Gastroesophageal sphincter (tissue), 4 donors: ENCODE results near the gene ZNF765. TPM values are rescaled to one million over a fixed set of nuclear protein-coding genes. Genes with fewer than 3 reads are reported as not detected.
A peak's percentile ranks its signal among the peaks of the same experiment; 100 is the strongest.
"Not testable (repeated sequence)": the region's sequence is repeated elsewhere in the genome, so short reads cannot be mapped to it uniquely, and the experiment has no call there.

Experiments
- ATAC-seq: fragments of 150-250 bp; one replicate; pipeline ENCODE4 v1.9.1; 2016; ENCODE audit warnings: mild to moderate bottlenecking, moderate library complexity
- H3K27ac ChIP-seq, 4 donors: fragments of 200-600 bp; sonication (generic) in 3 of 4; 1 replicate in 3 of 4; 2 replicates in 1 of 4; pipeline ENCODE4 v1.5.1; 2016 to 2019
- H3K27me3 ChIP-seq: fragments of 200-600 bp; sonication (generic); one replicate; pipeline ENCODE4 v1.5.1; 2019
- H3K36me3 ChIP-seq, 2 donors: fragments of 200-600 bp; sonication (generic); one replicate each; pipeline ENCODE4 v1.5.1; 2019; ENCODE audit warnings: control low read depth in 1 of 2
- H3K4me1 ChIP-seq, 3 donors: fragments of 200-600 bp; sonication (generic); 1 replicate in 2 of 3; 2 replicates in 1 of 3; pipeline ENCODE4 v1.5.1; 2016 to 2019; ENCODE audit warnings: control low read depth in 2 of 3
- H3K4me3 ChIP-seq, 2 donors: fragments of 200-600 bp; sonication (generic); one replicate each; pipeline ENCODE4 v1.5.1; 2019; ENCODE audit warnings: mild to moderate bottlenecking in 1 of 2, moderate library complexity in 1 of 2
- H3K9me3 ChIP-seq, 3 donors: fragments of 200-600 bp; sonication (generic); one replicate each; pipeline ENCODE4 v1.5.1; 2017 to 2019; ENCODE audit warnings: control low read depth in 2 of 3
- EP300 ChIP-seq: sonication (generic); formaldehyde crosslinking; IDR thresholded peaks from one replicate; pipeline ENCODE4 v1.6.1; 2017; ENCODE audit warnings: antibody characterized with exemption, mild to moderate bottlenecking
- POLR2A ChIP-seq, 2 donors: fragments of 450-650 bp; IDR thresholded peaks; one replicate each; pipeline ENCODE4 v1.6.1; 2017; ENCODE audit warnings: antibody characterized with exemption in 2 of 2, mild to moderate bottlenecking in 2 of 2, moderate library complexity in 1 of 2
- POLR2AphosphoS5 ChIP-seq: sonication (generic); formaldehyde crosslinking; IDR thresholded peaks from one replicate; pipeline ENCODE4 v1.6.1; 2017; ENCODE audit warnings: antibody characterized with exemption
- WGBS, 2 donors: methylation state at CpG; one replicate each; pipeline ENCODE4 v1.1.5; 2018; ENCODE audit warnings: low coverage in 1 of 2; 5-methylcytosine and 5-hydroxymethylcytosine counted together
- total RNA-seq, 4 donors: library from RNA; depleted of rRNA; stranded (reverse); fragments of >200 nt; gene quantifications; one replicate each; pipeline ENCODE4 v1.1.0, GENCODE V29; 2016
- TF ChIP-seq, protein P1 (sequence below), 4 experiments: fragments of 200-600 bp in 2 of 4; fragments of 450-650 bp in 2 of 4; sonication (generic) in 1 of 4; IDR thresholded peaks; one replicate each; pipeline ENCODE4 v1.5.1; 2017 to 2019; ENCODE audit warnings: antibody characterized with exemption in 4 of 4, mild to moderate bottlenecking in 2 of 4, moderate library complexity in 2 of 4

Gene ZNF765
- 10 to 100 TPM in 1 of 4 donors, 1 to 10 TPM in 3; 7.3 to 13.4 (median 8.2) TPM for total RNA-seq

DNA sequence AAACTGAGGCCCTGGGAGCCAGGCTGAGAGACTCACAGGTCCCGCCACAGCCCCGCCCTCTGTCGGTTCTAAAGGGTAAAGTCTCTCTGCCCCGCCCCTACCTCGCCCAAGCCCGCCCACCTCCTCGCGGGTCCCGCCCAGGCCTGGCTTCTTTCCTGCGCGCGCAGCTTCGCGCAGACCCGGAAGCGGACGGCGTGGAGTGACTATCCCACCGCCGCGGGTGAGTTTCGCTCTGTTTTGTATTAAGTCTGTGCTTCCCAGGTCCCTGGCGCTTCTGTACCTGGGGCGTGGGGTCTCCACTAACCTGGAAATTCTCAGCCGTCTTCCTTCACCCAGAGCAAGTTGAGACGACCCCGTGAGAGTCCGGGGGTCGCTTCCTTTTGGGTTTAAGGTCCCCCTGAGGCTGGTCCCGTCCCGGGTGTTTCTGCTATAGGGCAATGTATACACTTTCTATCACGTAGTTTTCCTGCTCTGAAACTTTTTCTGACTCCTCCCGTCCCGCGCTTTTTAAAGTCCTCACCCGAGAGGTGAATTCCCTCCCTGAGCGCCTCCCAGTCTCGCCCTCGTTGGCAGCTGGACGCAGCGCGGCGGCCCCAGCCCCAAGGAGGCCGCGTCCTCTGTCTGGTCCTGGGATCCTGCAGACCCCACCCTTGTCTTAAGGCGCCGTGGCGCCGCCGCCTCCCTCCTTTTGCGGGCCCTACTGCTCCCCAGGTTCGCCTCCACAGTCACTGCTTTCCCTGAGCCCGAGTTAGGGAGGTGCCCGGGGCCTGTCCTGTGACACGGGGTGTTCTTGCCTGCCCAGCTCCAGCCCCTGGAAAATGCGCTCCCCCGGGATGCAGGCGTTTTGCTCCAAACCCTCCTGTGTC lies at the start of gene ZNF765:
ZNF765 (plus strand) TSS at position 176 of the 866 bp plus-strand sequence. CDS start 2,867 bp downstream, outside the sequence.
- Histone ChIP-seq H3K36me3 (peaks cover 0 to 23% of the 10 kb centered on the region in 2 donors), H3K27me3 (no peaks in the 10 kb centered on the region), H3K27ac (peak within 1 kb of the TSS; percentile 68 to 89 (median 81)), H3K4me1 (peaks cover 0 to 29% (median 12%) of the 10 kb centered on the region in 3 donors), H3K9me3 (no peaks in the 10 kb centered on the region), H3K4me3 (peak within 1 kb of the TSS; percentile 65 to 66)
- ATAC-seq, result peak; percentile 97
- WGBS, 2 donors, result 0% methylated on average over 6 to 20 of the region's 58 CpGs
- no peak for TF ChIP-seq EP300
- peak; percentile 92 for TF ChIP-seq POLR2AphosphoS5
- TF ChIP-seq, protein P1, sequence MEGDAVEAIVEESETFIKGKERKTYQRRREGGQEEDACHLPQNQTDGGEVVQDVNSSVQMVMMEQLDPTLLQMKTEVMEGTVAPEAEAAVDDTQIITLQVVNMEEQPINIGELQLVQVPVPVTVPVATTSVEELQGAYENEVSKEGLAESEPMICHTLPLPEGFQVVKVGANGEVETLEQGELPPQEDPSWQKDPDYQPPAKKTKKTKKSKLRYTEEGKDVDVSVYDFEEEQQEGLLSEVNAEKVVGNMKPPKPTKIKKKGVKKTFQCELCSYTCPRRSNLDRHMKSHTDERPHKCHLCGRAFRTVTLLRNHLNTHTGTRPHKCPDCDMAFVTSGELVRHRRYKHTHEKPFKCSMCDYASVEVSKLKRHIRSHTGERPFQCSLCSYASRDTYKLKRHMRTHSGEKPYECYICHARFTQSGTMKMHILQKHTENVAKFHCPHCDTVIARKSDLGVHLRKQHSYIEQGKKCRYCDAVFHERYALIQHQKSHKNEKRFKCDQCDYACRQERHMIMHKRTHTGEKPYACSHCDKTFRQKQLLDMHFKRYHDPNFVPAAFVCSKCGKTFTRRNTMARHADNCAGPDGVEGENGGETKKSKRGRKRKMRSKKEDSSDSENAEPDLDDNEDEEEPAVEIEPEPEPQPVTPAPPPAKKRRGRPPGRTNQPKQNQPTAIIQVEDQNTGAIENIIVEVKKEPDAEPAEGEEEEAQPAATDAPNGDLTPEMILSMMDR (IDR thresholded peaks at IDR 0.05), result peak; percentile 13 to 63 (median 46)
- peak; percentile 65 to 76 for TF ChIP-seq POLR2A (IDR thresholded peaks at IDR 0.05)

DNA sequence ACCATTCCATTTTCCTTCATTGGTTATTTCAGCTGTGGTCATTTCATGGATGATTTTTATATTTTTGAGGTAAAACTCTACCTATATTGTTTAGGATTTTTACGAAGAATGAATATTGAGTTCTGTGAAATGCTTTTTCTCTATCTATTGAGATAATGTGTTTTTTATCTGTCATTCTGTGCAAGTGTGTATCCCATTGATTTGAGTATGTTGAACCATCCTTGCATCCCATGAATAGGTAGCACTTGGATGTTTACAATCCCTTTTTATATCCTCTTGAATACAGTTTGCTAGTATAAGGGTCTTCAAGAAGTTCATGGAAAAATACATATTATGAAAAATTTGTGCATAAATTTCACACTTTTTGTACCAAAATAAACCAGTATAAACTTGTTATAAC lies 39.2 kb upstream of the ZNF765 start:
- peaks cover 5 to 80% (median 9%) of the 10 kb centered on the region in 3 donors for H3K9me3 ChIP-seq
- 94 to 100% methylated on average over 1 of the region's 1 CpG for WGBS, 2 donors
- no peak for ATAC-seq

DNA sequence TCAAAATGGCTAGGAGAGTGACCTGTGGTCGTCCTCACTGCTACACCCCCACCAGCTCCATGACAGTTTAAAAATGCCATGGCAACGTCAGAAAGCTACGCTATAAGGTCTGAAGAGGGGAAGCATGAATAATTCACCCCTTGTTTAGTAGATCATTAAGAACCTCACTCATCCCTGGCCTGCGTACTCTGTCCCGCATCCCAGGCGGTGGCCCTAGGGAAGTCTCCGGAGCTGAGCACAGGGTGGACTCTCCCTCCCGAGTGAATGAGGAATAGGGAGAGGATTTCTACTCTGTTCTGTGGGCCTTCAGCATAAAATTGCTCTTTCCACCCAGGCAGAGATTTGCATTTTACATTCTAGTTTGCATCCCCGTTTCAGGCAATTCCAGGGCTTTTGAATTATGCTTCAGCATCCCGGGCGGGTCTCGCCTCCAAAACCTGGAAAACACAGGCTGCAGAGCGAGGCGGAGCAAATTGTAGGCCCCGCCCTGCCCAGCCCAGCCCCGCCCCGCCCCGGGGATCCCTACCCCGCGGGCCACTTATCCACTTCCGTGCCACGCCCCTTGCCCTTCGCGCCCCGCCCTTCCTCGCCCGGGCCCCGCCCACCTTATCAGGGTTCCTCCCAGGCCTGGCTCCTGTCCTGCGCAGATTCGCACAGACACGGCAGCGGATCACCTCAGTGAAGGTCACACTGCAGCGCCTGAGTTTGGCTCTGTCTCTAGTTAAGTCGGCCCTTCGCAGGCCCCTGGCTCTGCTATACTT lies 36.9 kb upstream of the ZNF765 start:
- peaks cover 2 to 58% (median 4%) of the 10 kb centered on the region in 3 donors for H3K9me3 ChIP-seq
- peaks cover 0 to 24% of the 10 kb centered on the region in 2 donors for H3K36me3 ChIP-seq
- ATAC-seq, result no peak

More for the DNA sequence above, 39.2 kb upstream of the ZNF765 start:
- Histone ChIP-seq H3K4me1 (no peaks in the 10 kb centered on the region), H3K36me3 (peaks cover 10 to 47% of the 10 kb centered on the region in 2 donors), H3K27ac (no peak overlapping the region), H3K4me3 (no peak overlapping the region), H3K27me3 (no peaks in the 10 kb centered on the region)
- TF ChIP-seq EP300 (no peak), POLR2AphosphoS5 (no peak), POLR2A (IDR thresholded peaks at IDR 0.05) (no peak)
- TF ChIP-seq, protein P1 (IDR thresholded peaks at IDR 0.05), result no peak

DNA sequence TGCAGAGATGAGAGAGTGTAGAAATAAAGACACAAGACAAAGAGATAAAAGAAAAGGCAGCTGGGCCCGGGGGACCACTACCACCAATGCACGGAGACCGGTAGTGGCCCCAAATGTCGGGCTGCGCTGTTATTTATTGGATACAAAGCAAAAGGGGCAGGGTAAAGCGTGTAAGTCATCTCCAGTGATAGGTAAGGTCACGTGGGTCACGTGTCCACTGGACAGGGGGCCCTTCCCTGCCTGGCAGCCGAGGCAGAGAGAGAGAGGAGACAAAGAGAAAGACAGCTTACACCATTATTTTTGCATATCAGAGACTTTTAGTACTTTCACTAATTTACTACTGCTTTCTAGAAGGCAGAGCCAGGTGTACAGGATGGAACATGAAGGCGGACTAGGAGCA lies 34.9 kb upstream of the ZNF765 start:
- H3K36me3 ChIP-seq, H3K27me3 ChIP-seq, H3K4me1 ChIP-seq, ATAC-seq, H3K27ac ChIP-seq, H3K4me3 ChIP-seq: not testable (repeated sequence)
- H3K9me3 ChIP-seq, result peaks cover 0 to 37% (median 2%) of the 10 kb centered on the region in 3 donors
- 91 to 97% methylated on average over 9 to 10 of the region's 10 CpGs for WGBS, 2 donors

More for the DNA sequence above, 36.9 kb upstream of the ZNF765 start:
- TF ChIP-seq EP300, result no peak
- TF ChIP-seq, protein P1 (IDR thresholded peaks at IDR 0.05), result no peak
- no peak for TF ChIP-seq POLR2A (IDR thresholded peaks at IDR 0.05)
- TF ChIP-seq POLR2AphosphoS5, result no peak
- H3K4me3 ChIP-seq, result no peak overlapping the region
- no peaks in the 10 kb centered on the region for H3K27me3 ChIP-seq
- H3K4me1 ChIP-seq, result no peaks in the 10 kb centered on the region
- no peak overlapping the region for H3K27ac ChIP-seq
- WGBS, 2 donors, result 81% methylated on average over 11 of the region's 35 CpGs; no CpG with 5 or more reads in 1 of the 2 donors
